Osteocyte (in vitro differentiated cells): Measurements from ENCODE around the gene ITSN2. TPM values are rescaled to one million over a fixed set of nuclear protein-coding genes. Genes with fewer than 3 reads are reported as not detected.

Source experiments
- DNase-seq: peaks from one replicate; pipeline ENCODE4 v3.0.0; 2021; ENCODE audit warnings: mixed read lengths; ENCODE audit not compliant: unreplicated experiment; ENCODE audit errors: extremely low spot score
- H3K27ac Mint-ChIP-seq: one replicate; pipeline ENCODE4 v1.8.0; 2021; ENCODE audit warnings: mild to moderate bottlenecking, mixed read lengths; ENCODE audit not compliant: unreplicated experiment
- H3K27me3 Mint-ChIP-seq: one replicate; pipeline ENCODE4 v1.8.0; 2021; ENCODE audit warnings: mixed read lengths; ENCODE audit not compliant: unreplicated experiment
- H3K36me3 Mint-ChIP-seq: one replicate; pipeline ENCODE4 v1.8.0; 2021; ENCODE audit warnings: mixed read lengths; ENCODE audit not compliant: unreplicated experiment
- H3K4me1 Mint-ChIP-seq: one replicate; pipeline ENCODE4 v1.8.0; 2021; ENCODE audit warnings: mixed read lengths; ENCODE audit not compliant: unreplicated experiment
- H3K4me3 Mint-ChIP-seq: one replicate; pipeline ENCODE4 v1.8.0; 2021; ENCODE audit warnings: mild to moderate bottlenecking, moderate library complexity, mixed read lengths; ENCODE audit not compliant: unreplicated experiment
- H3K9me3 Mint-ChIP-seq: one replicate; pipeline ENCODE4 v1.8.0; 2021; ENCODE audit warnings: mixed read lengths; ENCODE audit not compliant: unreplicated experiment
- total RNA-seq: library from RNA; stranded (reverse); gene quantifications from 2 replicates; pipeline ENCODE4 v1.2.1, GENCODE V29; 2021
- TF ChIP-seq, protein P1 (sequence below): fragments of 200-600 bp; sonication (generic); IDR thresholded peaks from 2 replicates; pipeline ENCODE4 v1.5.0; 2021; ENCODE audit warnings: antibody characterized with exemption, mild to moderate bottlenecking, moderate library complexity

The ITSN2 gene
- total RNA-seq, 1 donor from 2014 or later: 32.1 TPM

DNA sequence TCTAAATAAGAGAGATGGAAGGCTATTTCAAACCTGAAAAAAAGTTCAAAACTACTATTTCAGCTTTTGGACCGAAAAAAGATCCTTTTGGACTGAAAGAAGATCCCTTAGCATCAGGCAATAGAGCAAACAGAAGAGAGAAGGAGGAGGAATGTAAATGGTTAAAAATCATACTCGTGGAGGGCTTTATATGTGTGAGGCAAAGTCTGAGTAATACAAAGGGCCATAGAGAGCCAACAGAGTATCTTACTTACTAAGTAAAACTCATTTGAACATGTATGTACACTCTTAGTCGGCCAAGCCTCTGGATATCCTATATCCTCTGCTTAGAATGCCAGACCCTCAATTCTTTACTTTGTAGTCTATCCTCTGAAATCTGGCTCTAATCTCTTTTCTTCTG, 55.7 kb downstream of the ITSN2 start:
- no peaks in the 10 kb centered on the region for H3K9me3 Mint-ChIP-seq
- H3K27ac Mint-ChIP-seq: peak overlapping the region; percentile 20
- peaks cover 48% of the 10 kb centered on the region for H3K36me3 Mint-ChIP-seq
- H3K4me3 Mint-ChIP-seq: no peak overlapping the region
- DNase-seq: no peak
- no peaks in the 10 kb centered on the region for H3K4me1 Mint-ChIP-seq
- TF ChIP-seq, protein P1, sequence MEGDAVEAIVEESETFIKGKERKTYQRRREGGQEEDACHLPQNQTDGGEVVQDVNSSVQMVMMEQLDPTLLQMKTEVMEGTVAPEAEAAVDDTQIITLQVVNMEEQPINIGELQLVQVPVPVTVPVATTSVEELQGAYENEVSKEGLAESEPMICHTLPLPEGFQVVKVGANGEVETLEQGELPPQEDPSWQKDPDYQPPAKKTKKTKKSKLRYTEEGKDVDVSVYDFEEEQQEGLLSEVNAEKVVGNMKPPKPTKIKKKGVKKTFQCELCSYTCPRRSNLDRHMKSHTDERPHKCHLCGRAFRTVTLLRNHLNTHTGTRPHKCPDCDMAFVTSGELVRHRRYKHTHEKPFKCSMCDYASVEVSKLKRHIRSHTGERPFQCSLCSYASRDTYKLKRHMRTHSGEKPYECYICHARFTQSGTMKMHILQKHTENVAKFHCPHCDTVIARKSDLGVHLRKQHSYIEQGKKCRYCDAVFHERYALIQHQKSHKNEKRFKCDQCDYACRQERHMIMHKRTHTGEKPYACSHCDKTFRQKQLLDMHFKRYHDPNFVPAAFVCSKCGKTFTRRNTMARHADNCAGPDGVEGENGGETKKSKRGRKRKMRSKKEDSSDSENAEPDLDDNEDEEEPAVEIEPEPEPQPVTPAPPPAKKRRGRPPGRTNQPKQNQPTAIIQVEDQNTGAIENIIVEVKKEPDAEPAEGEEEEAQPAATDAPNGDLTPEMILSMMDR: no peak
- no peaks in the 10 kb centered on the region for H3K27me3 Mint-ChIP-seq

DNA sequence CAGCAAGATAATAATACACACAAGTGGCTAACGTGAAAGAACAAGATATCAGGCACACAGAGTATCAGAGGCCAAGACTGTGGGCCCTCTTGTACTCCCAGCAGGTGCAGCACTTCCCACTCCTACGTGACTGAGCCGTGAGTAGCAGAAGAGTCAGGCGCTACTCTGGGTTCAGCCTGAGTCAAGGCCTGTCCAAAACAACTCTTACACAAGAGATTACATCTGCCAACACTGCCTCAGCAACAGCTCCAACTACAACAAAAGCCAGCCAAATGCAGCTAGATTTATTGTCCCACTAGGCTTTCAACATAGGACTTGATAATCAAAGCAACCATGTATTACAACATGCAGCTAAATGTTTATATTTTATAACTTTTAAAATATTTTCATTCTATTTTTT, 56.2 kb downstream of the ITSN2 start:
- no peaks in the 10 kb centered on the region for H3K27me3 Mint-ChIP-seq
- peaks cover 51% of the 10 kb centered on the region for H3K36me3 Mint-ChIP-seq
- H3K4me1 Mint-ChIP-seq: no peaks in the 10 kb centered on the region
- DNase-seq: no peak
- no peaks in the 10 kb centered on the region for H3K9me3 Mint-ChIP-seq
- no peak overlapping the region for H3K4me3 Mint-ChIP-seq
- H3K27ac Mint-ChIP-seq: no peak overlapping the region
- TF ChIP-seq, protein P1: no peak

DNA sequence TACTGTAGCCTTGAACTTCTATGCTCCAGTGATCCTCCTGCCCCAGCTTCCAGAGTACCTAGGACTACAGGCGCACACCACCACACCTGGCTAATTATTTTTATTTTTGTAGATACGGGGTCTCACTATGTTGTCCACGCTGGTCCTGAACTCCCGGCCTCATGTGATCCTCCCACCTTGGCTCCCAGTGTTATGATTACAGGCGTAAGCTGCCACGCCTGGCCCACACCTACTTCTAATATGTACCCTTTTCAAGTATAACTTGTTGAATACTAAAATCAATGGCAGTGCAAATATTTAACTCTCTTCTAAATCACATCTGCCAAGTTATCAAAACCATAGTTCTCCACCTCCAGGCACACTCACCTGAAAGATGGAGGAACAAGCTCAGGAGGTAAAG, 58.7 kb downstream of the ITSN2 start:
- no peak for DNase-seq
- Mint-ChIP-seq H3K27me3 (no peaks in the 10 kb centered on the region), H3K36me3 (peaks cover 56% of the 10 kb centered on the region), H3K9me3 (no peaks in the 10 kb centered on the region), H3K4me3 (no peak overlapping the region), H3K27ac (no peak overlapping the region), H3K4me1 (no peaks in the 10 kb centered on the region)
- TF ChIP-seq, protein P1: no peak

DNA sequence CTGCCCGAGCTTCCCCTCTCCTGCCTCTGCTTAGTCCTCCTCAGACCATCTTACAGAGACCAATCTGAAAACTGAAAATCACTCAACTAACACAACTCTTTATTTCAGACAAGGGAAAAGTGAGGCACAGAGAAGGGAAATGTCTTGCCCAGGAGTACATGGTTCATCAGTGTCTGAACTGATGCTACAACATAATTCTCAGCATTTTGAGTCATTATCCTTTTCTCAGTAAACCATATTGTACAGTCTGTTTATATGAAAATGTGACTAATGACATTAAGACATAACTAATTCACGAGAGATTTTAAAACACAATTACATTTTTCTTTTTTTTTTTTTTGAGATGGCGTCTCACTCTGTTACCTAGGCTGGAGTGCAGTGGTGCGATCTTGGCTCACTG, 62.7 kb downstream of the ITSN2 start:
- TF ChIP-seq, protein P1: no peak
- no peak for DNase-seq
- peaks cover 67% of the 10 kb centered on the region for H3K36me3 Mint-ChIP-seq
- H3K27ac Mint-ChIP-seq: no peak overlapping the region
- H3K4me1 Mint-ChIP-seq: no peaks in the 10 kb centered on the region
- H3K27me3 Mint-ChIP-seq: no peaks in the 10 kb centered on the region
- H3K4me3 Mint-ChIP-seq: no peak overlapping the region
- no peaks in the 10 kb centered on the region for H3K9me3 Mint-ChIP-seq

DNA sequence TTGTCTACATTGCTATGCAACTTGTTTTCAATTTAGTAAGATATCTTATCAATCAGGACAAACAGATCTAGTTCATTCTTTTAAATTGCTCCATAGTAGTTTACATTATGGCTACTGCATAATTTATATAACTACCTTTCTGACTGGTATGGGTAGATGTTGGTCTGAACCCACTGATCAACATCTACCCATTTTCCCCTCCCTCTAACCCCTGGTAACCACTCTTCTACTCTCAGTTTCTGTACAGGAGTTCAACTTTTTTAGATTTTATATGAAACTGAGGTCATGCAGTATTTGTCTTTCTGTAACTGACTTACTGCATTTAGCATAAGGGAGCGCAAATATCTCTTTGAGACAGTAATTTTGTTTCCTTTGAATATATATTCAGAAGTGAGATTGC, 73.2 kb downstream of the ITSN2 start:
- TF ChIP-seq, protein P1: no peak
- no peak overlapping the region for H3K27ac Mint-ChIP-seq
- no peaks in the 10 kb centered on the region for H3K27me3 Mint-ChIP-seq
- H3K9me3 Mint-ChIP-seq: no peaks in the 10 kb centered on the region
- DNase-seq: no peak
- H3K4me3 Mint-ChIP-seq: no peak overlapping the region
- peaks cover 30% of the 10 kb centered on the region for H3K36me3 Mint-ChIP-seq
- H3K4me1 Mint-ChIP-seq: no peaks in the 10 kb centered on the region
